Measurements from ENCODE around the gene IGSF6. TPM values are rescaled to one million over a fixed set of nuclear protein-coding genes. Genes with fewer than 3 reads are reported as not detected.

The IGSF6 gene
- total and polyA plus RNA-seq, 2 of the 13 experiments (the other 11 are each of a cell fraction or from before 2014, with no cell fraction given), result not detected

- POLR2A ChIA-PET, result no interaction called here
- Histone ChIP-seq H3K4me1 (ENCODE audit: insufficient read depth, low read length) (peaks cover 23% of the 10 kb centered on the region), H3K4me2 (ENCODE audit: low read depth, low read length) (peak overlapping the region; percentile 13; the same call in 1 of the 2 replicates), H3K9ac (ENCODE audit: insufficient read depth, low read depth, low read length) (no peak overlapping the region), H3K9me3 (ENCODE audit: low read length) (no peaks in the 10 kb centered on the region), H3K27me3 (ENCODE audit: control insufficient read depth in 1 of 2, insufficient read depth in 2 of 2, low read length in 2 of 2) (no peaks in the 10 kb centered on the region), H3K36me3 (replicated peaks in 1 of 2; ENCODE audit: control insufficient read depth in 1 of 2, insufficient read depth in 2 of 2, low read length in 2 of 2) (peaks cover 4 to 9% of the 10 kb centered on the region in 2 experiments; a peak in 3 of 5 replicates), H3K4me3 (replicated peaks in 1 of 3; ENCODE audit: insufficient read depth in 1 of 3, low read depth in 2 of 3, low read length in 3 of 3) (no peak overlapping the region), H3K27ac (ENCODE audit: extremely low read length, insufficient read depth, low read length) (no peak overlapping the region), H4K20me1 (ENCODE audit: insufficient read depth, low read length) (peaks cover 3% of the 10 kb centered on the region; the same call in 1 of the 2 replicates), H2AFZ (ENCODE audit: low read length) (no peak overlapping the region), H3K79me2 (ENCODE audit: insufficient read depth, low read length) (no peaks in the 10 kb centered on the region)
- ATAC-seq (peak; percentile 65), DNase-seq (ENCODE audit: low spot score) (peak; percentile 45), FAIRE-seq (no peak)
- no TSS peak for BruUV-seq (replicated peaks)
- WGBS (ENCODE audit: low lambda C conversion rate), result 81% methylated on average over 9 of the region's 9 CpGs
- in situ Hi-C loops (cut with HindIII; ENCODE audit: extremely low pct_ligation_motif_present, low pct_unique_long_range_greater_than_20kb) (no loop called here), intact Hi-C loops (cut with micrococcal nuclease; ENCODE audit: unreplicated experiment) (no loop called here)
- CTCF ChIA-PET (ENCODE audit: low intra/inter-chr PET ratio, low total read pairs), result no interaction called here
- TF ChIP-seq ZSCAN5A (CRISPR knock-in tag; IDR thresholded peaks at IDR 0.05; ENCODE audit: borderline replicate concordance), result no peak
- no peak for TF ChIP-seq NFAT5 (CRISPR knock-in tag; IDR thresholded peaks at IDR 0.05)
- no peak for TF ChIP-seq THAP9 (CRISPR knock-in tag; IDR thresholded peaks at IDR 0.05; ENCODE audit: borderline replicate concordance)
- no peak for TF ChIP-seq ZFP91 (CRISPR knock-in tag; IDR thresholded peaks at IDR 0.05; ENCODE audit: borderline replicate concordance)
- TF ChIP-seq MED8 (CRISPR knock-in tag; IDR thresholded peaks at IDR 0.05; ENCODE audit: insufficient replicate concordance), result no peak
- TF ChIP-seq ZNF703 (CRISPR knock-in tag; IDR thresholded peaks at IDR 0.05; ENCODE audit: borderline replicate concordance), result no peak
- TF ChIP-seq KDM4B (CRISPR knock-in tag; IDR thresholded peaks at IDR 0.05), result no peak
- no peak for TF ChIP-seq NFIB (CRISPR knock-in tag; IDR thresholded peaks at IDR 0.05; ENCODE audit: borderline replicate concordance)
- TF ChIP-seq NCOA5 (CRISPR knock-in tag; IDR thresholded peaks at IDR 0.05), result no peak
- no peak for TF ChIP-seq ONECUT2 (CRISPR knock-in tag; IDR thresholded peaks at IDR 0.05)
- no peak for TF ChIP-seq ZNF607 (CRISPR knock-in tag; IDR thresholded peaks at IDR 0.05; ENCODE audit: borderline replicate concordance)
- TF ChIP-seq NR2F2 (IDR thresholded peaks at IDR 0.05; ENCODE audit: borderline replicate concordance, low read depth), result no peak
Measured at GRCh38 chr16:21647562-21648164, 4.7 kb downstream of the IGSF6 start.
